Prostate gland (tissue), 2 donors: ENCODE results near the gene METTL9.
"Not testable (repeated sequence)": the region's sequence is repeated elsewhere in the genome, so short reads cannot be mapped to it uniquely, and the experiment has no call there.

Experiments
- CTCF ChIP-seq, 4 experiments: fragments of 200-600 bp in 2 of 4; fragments of 450-650 bp in 2 of 4; sonication (generic) in 2 of 4; IDR thresholded peaks; 1 replicate in 3 of 4; 2 replicates in 1 of 4; pipeline ENCODE4 v1.5.1; 2016 to 2019; ENCODE audit warnings: antibody characterized with exemption in 4 of 4, mild to moderate bottlenecking in 2 of 4, moderate library complexity in 2 of 4
- POLR2A ChIP-seq: fragments of 450-650 bp; IDR thresholded peaks from one replicate; pipeline ENCODE4 v1.6.1; 2016; ENCODE audit warnings: antibody characterized with exemption, mild to moderate bottlenecking
- POLR2AphosphoS5 ChIP-seq: sonication (generic); formaldehyde crosslinking; IDR thresholded peaks from one replicate; pipeline ENCODE4 v1.6.1; 2017; ENCODE audit warnings: antibody characterized with exemption

- not testable (repeated sequence) for TF ChIP-seq CTCF (IDR thresholded peaks at IDR 0.05); POLR2AphosphoS5; POLR2A
Observed at GRCh38 chr16:21578311-21578710, 21.1 kb upstream of the METTL9 start.
